GM18909 (cell line): ENCODE data around the gene EDA2R.

Source experiments
- ATAC-seq: cut with Tn5 transposase; IDR thresholded peaks from one replicate; pipeline ENCODE4 v1.9.1; 2021; ENCODE audit warnings: mild to moderate bottlenecking; ENCODE audit not compliant: unreplicated experiment, poor library complexity

The EDA2R gene

DNA sequence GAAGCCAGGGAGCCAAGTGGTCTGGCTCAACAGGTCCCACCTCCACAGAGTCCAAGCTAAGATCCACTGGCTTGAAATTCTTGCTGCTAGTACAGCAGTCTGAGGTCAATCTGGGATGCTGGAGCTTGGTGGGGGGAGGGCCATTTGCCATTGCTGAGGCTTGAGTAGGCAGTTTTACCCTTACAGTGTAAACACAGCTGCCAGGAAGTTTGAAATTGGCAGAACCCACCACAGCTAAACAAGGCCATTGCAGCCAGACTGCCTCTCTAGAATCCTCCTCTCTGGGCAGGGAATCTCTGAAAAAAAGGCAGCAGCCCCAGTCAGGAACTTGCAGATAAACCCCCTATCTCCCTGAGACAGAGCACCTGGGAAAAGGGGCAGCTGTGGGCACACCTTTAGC lies 84.9 kb downstream of the EDA2R start:
- ATAC-seq, result no peak

DNA sequence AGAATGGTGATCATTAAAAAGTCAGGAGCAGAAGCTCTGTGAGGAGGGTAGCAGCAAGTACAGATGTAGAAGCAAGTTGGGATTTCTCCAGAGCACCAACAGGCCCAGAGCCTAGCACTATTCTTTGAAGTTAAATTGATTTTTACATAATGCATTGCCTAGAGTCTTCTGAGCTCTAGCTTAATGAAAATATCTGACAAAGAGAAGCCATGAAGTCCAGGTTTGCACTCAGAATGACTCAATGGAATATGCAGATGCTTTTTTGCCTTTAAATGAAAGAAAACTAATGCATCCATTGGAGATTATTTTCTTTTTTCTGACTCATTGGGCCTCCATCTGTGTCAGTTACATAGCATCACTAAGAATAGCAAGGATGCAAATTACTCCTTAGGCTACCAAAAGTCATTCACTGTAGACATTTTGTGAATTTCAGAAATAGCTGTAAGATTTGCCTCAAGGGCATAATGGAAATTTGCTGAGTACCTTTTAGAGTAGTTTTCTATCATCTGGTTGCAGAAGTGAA lies 91.0 kb downstream of the EDA2R start:
- no peak for ATAC-seq
